ENCODE results near the gene TGFBR3. TPM values are rescaled to one million over a fixed set of nuclear protein-coding genes. Genes with fewer than 3 reads are reported as not detected.

The TGFBR3 gene
- total and polyA plus RNA-seq, 2 of the 8 experiments (the other 6 are each of a cell fraction or from before 2014, with no cell fraction given) = 2.0 to 6.1 TPM

DNA sequence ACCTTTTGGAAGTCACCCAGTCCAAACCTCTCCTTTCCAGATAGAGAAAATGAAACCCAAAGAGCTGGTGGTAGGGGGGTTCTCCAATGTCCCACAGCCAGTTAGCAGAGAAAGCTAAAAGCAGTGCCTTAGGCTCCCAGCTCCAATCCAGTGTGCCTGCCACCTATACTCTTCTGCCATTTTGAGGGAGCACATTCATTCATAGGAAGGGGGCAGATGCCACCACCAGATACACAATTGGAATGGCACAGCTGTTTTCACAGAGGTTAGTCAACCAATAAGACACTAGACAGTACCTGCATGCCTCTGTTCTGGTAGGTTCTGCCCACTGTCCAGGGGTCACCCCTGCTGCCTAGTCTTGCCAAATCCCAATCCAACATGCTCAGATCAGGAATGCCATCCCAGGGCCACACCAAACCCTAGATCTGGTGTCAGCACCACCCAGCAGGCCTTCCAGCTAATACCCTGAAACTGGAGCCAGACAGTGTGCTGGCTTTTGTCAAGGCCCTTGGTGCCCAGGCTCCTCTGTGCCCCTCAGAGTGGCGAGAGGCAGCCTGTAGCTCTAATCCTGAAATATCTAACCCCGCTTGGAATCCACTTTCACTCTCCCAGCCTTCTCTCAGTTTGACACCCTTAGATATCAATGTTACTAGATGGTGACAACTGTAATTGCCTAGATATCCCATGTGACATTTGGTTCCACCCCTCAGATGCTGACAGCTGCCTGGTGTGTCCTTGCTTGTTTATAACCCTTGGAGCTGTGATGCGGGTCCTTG lies 178.6 kb downstream of the TGFBR3 start (continued):
- TF ChIP-seq, protein P1, sequence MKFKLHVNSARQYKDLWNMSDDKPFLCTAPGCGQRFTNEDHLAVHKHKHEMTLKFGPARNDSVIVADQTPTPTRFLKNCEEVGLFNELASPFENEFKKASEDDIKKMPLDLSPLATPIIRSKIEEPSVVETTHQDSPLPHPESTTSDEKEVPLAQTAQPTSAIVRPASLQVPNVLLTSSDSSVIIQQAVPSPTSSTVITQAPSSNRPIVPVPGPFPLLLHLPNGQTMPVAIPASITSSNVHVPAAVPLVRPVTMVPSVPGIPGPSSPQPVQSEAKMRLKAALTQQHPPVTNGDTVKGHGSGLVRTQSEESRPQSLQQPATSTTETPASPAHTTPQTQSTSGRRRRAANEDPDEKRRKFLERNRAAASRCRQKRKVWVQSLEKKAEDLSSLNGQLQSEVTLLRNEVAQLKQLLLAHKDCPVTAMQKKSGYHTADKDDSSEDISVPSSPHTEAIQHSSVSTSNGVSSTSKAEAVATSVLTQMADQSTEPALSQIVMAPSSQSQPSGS (IDR thresholded peaks at IDR 0.05; ENCODE audit: low read length) = no peak
- no peak for TF ChIP-seq SRF (IDR thresholded peaks at IDR 0.05; ENCODE audit: low read depth, low read length)
- TF ChIP-seq CBX5 (IDR thresholded peaks at IDR 0.05; ENCODE audit: low read depth, low read length) = no peak
- TF ChIP-seq SIX5 (IDR thresholded peaks at IDR 0.05; ENCODE audit: low read depth, low read length) = no peak
- TF ChIP-seq CBX8 (IDR thresholded peaks at IDR 0.05; ENCODE audit: borderline replicate concordance, low read depth, low read length) = no peak
- TF ChIP-seq TAF1 (IDR thresholded peaks at IDR 0.05; ENCODE audit: low read depth, low read length) = no peak
- no peak for TF ChIP-seq SAP30 (IDR thresholded peaks at IDR 0.05; ENCODE audit: insufficient read depth, insufficient replicate concordance, low read length)
- TF ChIP-seq NANOG (IDR thresholded peaks at IDR 0.05; ENCODE audit: insufficient read depth, low read depth, low read length, poor library complexity, severe bottlenecking) = no peak

All from H1 (cell line).